ENCODE measurements around the gene NFYB. TPM values are rescaled to one million over a fixed set of nuclear protein-coding genes. Genes with fewer than 3 reads are reported as not detected.
"Not testable (repeated sequence)": the region's sequence is repeated elsewhere in the genome, so short reads cannot be mapped to it uniquely, and the experiment has no call there.

The NFYB gene
- total RNA-seq, 2 experiments from 2014 or later = 22.3 to 22.7 TPM

- no peak for DNase-seq
- Mint-ChIP-seq H3K9me3 (no peaks in the 10 kb centered on the region), H3K4me1 (peaks cover 8% of the 10 kb centered on the region), H3K36me3 (ENCODE audit: low read depth) (peaks cover 39% of the 10 kb centered on the region), H3K27ac (no peak overlapping the region), H3K27me3 (no peaks in the 10 kb centered on the region), H3K4me3 (no peak overlapping the region)
- POLR2A ChIA-PET = no interaction called here
- CTCF ChIA-PET = interaction anchor here (2.4 kb wide), 1 partner anchor 22 kb away, joined by 8 read pairs; no protein-coding TSS in a partner anchor
These were observed 7.2 kb downstream of the NFYB start for GRCh38 chr12:104130760-104131159.

GRCh38 chr12:104126548-104126947 lies 11.5 kb downstream of the NFYB start:
- Mint-ChIP-seq H3K36me3 (ENCODE audit: low read depth) (peaks cover 44% of the 10 kb centered on the region), H3K9me3 (no peaks in the 10 kb centered on the region), H3K27me3 (no peaks in the 10 kb centered on the region), H3K27ac (no peak overlapping the region), H3K4me3 (no peak overlapping the region), H3K4me1 (peaks cover 2% of the 10 kb centered on the region)
- ChIA-PET CTCF (interaction anchor here (1.7 to 2.9 kb wide), 2 partner anchors 12 to 17 kb away, joined by 5 to 15 read pairs; partner anchors contain the start of gene NFYB), POLR2A (interaction anchor here (1.3 kb wide), 1 partner anchor 12 kb away, joined by 5 read pairs; the partner anchor contains the start of gene NFYB)
- DNase-seq = no peak

- H3K9me3 Mint-ChIP-seq = no peaks in the 10 kb centered on the region
- H3K27ac Mint-ChIP-seq = no peak overlapping the region
- DNase-seq = no peak
- no peak overlapping the region for H3K4me3 Mint-ChIP-seq
- ChIA-PET CTCF (interaction anchor here (1.7 kb wide), 1 partner anchor 64 kb away, joined by 7 read pairs; no protein-coding TSS in a partner anchor), POLR2A (interaction anchor here (2.0 kb wide), 1 partner anchor 15 kb away, joined by 8 read pairs; the partner anchor contains the start of gene NFYB)
- H3K4me1 Mint-ChIP-seq = no peaks in the 10 kb centered on the region
- H3K36me3 Mint-ChIP-seq (ENCODE audit: low read depth) = peaks cover 42% of the 10 kb centered on the region
- no peaks in the 10 kb centered on the region for H3K27me3 Mint-ChIP-seq
These were observed 15.7 kb downstream of the NFYB start for GRCh38 chr12:104122298-104122697.

- ChIA-PET POLR2A (interaction anchor here (2.0 kb wide), 1 partner anchor 16 kb away, joined by 8 read pairs; the partner anchor contains the start of gene NFYB), CTCF (interaction anchor here (1.5 to 1.7 kb wide), 2 partner anchors 12 to 63 kb away, joined by 7 to 8 read pairs; no protein-coding TSS in a partner anchor)
- Mint-ChIP-seq H3K27ac (no peak overlapping the region), H3K4me1 (no peaks in the 10 kb centered on the region), H3K4me3 (no peak overlapping the region), H3K27me3 (no peaks in the 10 kb centered on the region), H3K36me3 (ENCODE audit: low read depth) (peaks cover 36% of the 10 kb centered on the region), H3K9me3 (no peaks in the 10 kb centered on the region)
- no peak for DNase-seq
These were observed 17.0 kb downstream of the NFYB start for GRCh38 chr12:104121001-104121400.

GRCh38 chr12:104115587-104115975 lies 22.4 kb downstream of the NFYB start:
- CTCF ChIA-PET = interaction anchor here (1.9 kb wide), 1 partner anchor 51 kb away, joined by 5 read pairs; the partner anchor contains the start of gene HCFC2
- Mint-ChIP-seq H3K4me1 (no peaks in the 10 kb centered on the region), H3K27ac (no peak overlapping the region), H3K36me3 (ENCODE audit: low read depth) (peaks cover 20% of the 10 kb centered on the region), H3K4me3 (no peak overlapping the region), H3K27me3 (no peaks in the 10 kb centered on the region), H3K9me3 (no peaks in the 10 kb centered on the region)
- POLR2A ChIA-PET = no interaction called here
- no peak for DNase-seq

- not testable (repeated sequence) for H3K4me3 Mint-ChIP-seq
- peaks cover 16% of the 10 kb centered on the region for H3K36me3 Mint-ChIP-seq (ENCODE audit: low read depth)
These were observed 23.0 kb downstream of the NFYB start for GRCh38 chr12:104114834-104115586.

GRCh38 chr12:104109446-104110271 lies 28.4 kb downstream of the NFYB start:
- ChIA-PET POLR2A (interaction anchor here (0.6 to 1.6 kb wide), 9 partner anchors 17 to 579 kb away, joined by 3 to 7 read pairs (median 4); partner anchors contain the start of genes HSP90B1 and NFYB), CTCF (interaction anchor here (0.6 to 4.0 kb wide), 37 partner anchors 9 to 809 kb away, joined by 3 to 98 read pairs (median 5); partner anchors contain the start of genes HCFC2, HSP90B1 and NFYB)
- H3K27me3 Mint-ChIP-seq = no peaks in the 10 kb centered on the region
- H3K9me3 Mint-ChIP-seq = no peaks in the 10 kb centered on the region
- H3K36me3 Mint-ChIP-seq (ENCODE audit: low read depth) = peaks cover 2% of the 10 kb centered on the region
- no peak for DNase-seq
- H3K4me1 Mint-ChIP-seq = peaks cover 5% of the 10 kb centered on the region
- no peak overlapping the region for H3K4me3 Mint-ChIP-seq
- H3K27ac Mint-ChIP-seq = no peak overlapping the region

More at GRCh38 chr12:104114834-104115586, 23.0 kb downstream of the NFYB start:
- CTCF ChIA-PET, H3K4me1 Mint-ChIP-seq, H3K27ac Mint-ChIP-seq, H3K9me3 Mint-ChIP-seq, DNase-seq, H3K27me3 Mint-ChIP-seq, POLR2A ChIA-PET: not testable (repeated sequence)

- ChIA-PET POLR2A (interaction anchor here (0.6 to 1.6 kb wide), 9 partner anchors 11 to 579 kb away, joined by 3 to 7 read pairs (median 4); partner anchors contain the start of genes HSP90B1 and NFYB), CTCF (interaction anchor here (0.6 to 4.0 kb wide), 39 partner anchors 9 to 809 kb away, joined by 3 to 98 read pairs (median 5); partner anchors contain the start of genes HCFC2, HSP90B1, NFYB and TDG)
- no peak overlapping the region for H3K4me3 Mint-ChIP-seq
- no peak overlapping the region for H3K27ac Mint-ChIP-seq
- H3K36me3 Mint-ChIP-seq (ENCODE audit: low read depth) = no peaks in the 10 kb centered on the region
- H3K9me3 Mint-ChIP-seq = no peaks in the 10 kb centered on the region
- peak; percentile 88 for DNase-seq
- no peaks in the 10 kb centered on the region for H3K27me3 Mint-ChIP-seq
- peaks cover 5% of the 10 kb centered on the region for H3K4me1 Mint-ChIP-seq
These were observed 29.1 kb downstream of the NFYB start for GRCh38 chr12:104108755-104109445.

GRCh38 chr12:104106965-104107364 lies 31.0 kb downstream of the NFYB start:
- ChIA-PET POLR2A (no interaction called here), CTCF (interaction anchor here (1.2 to 4.0 kb wide), 4 partner anchors 44 to 226 kb away, joined by 3 to 98 read pairs (median 26); partner anchors contain the start of gene HCFC2)
- H3K27me3 Mint-ChIP-seq = no peaks in the 10 kb centered on the region
- no peaks in the 10 kb centered on the region for H3K9me3 Mint-ChIP-seq
- no peak overlapping the region for H3K27ac Mint-ChIP-seq
- peaks cover 8% of the 10 kb centered on the region for H3K36me3 Mint-ChIP-seq (ENCODE audit: low read depth)
- DNase-seq = no peak
- H3K4me1 Mint-ChIP-seq = peaks cover 5% of the 10 kb centered on the region
- no peak overlapping the region for H3K4me3 Mint-ChIP-seq

- H3K27ac Mint-ChIP-seq = no peak overlapping the region
- H3K4me1 Mint-ChIP-seq = peaks cover 5% of the 10 kb centered on the region
- no peaks in the 10 kb centered on the region for H3K27me3 Mint-ChIP-seq
- CTCF ChIA-PET = interaction anchor here (0.7 to 1.3 kb wide), 2 partner anchors 47 to 141 kb away, joined by 3 to 4 read pairs; no protein-coding TSS in a partner anchor
- H3K36me3 Mint-ChIP-seq (ENCODE audit: low read depth) = peaks cover 12% of the 10 kb centered on the region
- no peak for DNase-seq
- no peak overlapping the region for H3K4me3 Mint-ChIP-seq
- no peaks in the 10 kb centered on the region for H3K9me3 Mint-ChIP-seq
- POLR2A ChIA-PET = no interaction called here
These were observed 32.5 kb downstream of the NFYB start for GRCh38 chr12:104105461-104105860.

- DNase-seq = no peak
- ChIA-PET POLR2A (interaction anchor here (0.9 kb wide), 1 partner anchor 11 kb away, joined by 3 read pairs; no protein-coding TSS in a partner anchor), CTCF (interaction anchor here (0.6 to 2.2 kb wide), 4 partner anchors 10 to 133 kb away, joined by 3 to 14 read pairs (median 4); partner anchors contain the start of gene TDG)
- H3K4me1 Mint-ChIP-seq = peaks cover 9% of the 10 kb centered on the region
- H3K36me3 Mint-ChIP-seq (ENCODE audit: low read depth) = peaks cover 51% of the 10 kb centered on the region
- H3K9me3 Mint-ChIP-seq = no peaks in the 10 kb centered on the region
- no peaks in the 10 kb centered on the region for H3K27me3 Mint-ChIP-seq
- H3K4me3 Mint-ChIP-seq = no peak overlapping the region
- no peak overlapping the region for H3K27ac Mint-ChIP-seq
These were observed 40.1 kb downstream of the NFYB start for GRCh38 chr12:104097954-104098353.

GRCh38 chr12:104095289-104095688 lies 42.7 kb downstream of the NFYB start:
- CTCF ChIA-PET = no interaction called here
- POLR2A ChIA-PET = no interaction called here

More at GRCh38 chr12:104095289-104095688, 42.7 kb downstream of the NFYB start:
- no peaks in the 10 kb centered on the region for H3K9me3 Mint-ChIP-seq
- no peaks in the 10 kb centered on the region for H3K27me3 Mint-ChIP-seq
- H3K4me3 Mint-ChIP-seq = no peak overlapping the region
- DNase-seq = no peak
- no peak overlapping the region for H3K27ac Mint-ChIP-seq
- peaks cover 49% of the 10 kb centered on the region for H3K36me3 Mint-ChIP-seq (ENCODE audit: low read depth)
- H3K4me1 Mint-ChIP-seq = peaks cover 9% of the 10 kb centered on the region
